Mesendoderm (in vitro differentiated cells): ENCODE results near the gene OR2H1.

ENCODE experiments used
- DNase-seq: peaks from one replicate; pipeline ENCODE4 v3.0.0; 2013
- H2AK5ac ChIP-seq: 2 replicates; pipeline ENCODE4 v1.6.1; 2013; ENCODE audit warnings: low read length, inconsistent platforms
- H2BK120ac ChIP-seq: 2 replicates; pipeline ENCODE4 v1.6.1; 2013; ENCODE audit warnings: low read depth, mild to moderate bottlenecking, low read length, moderate library complexity, mixed read lengths
- H2BK15ac ChIP-seq: replicated peaks from 2 replicates; pipeline ENCODE4 v1.6.1; 2013; ENCODE audit warnings: low read depth, mild to moderate bottlenecking, moderate library complexity
- H2BK5ac ChIP-seq: 2 replicates; pipeline ENCODE4 v1.6.1; 2013; ENCODE audit warnings: low read length, inconsistent platforms
- H3K18ac ChIP-seq: 2 replicates; pipeline ENCODE4 v1.6.1; 2013; ENCODE audit warnings: mild to moderate bottlenecking, low read length, mixed read lengths
- H3K23ac ChIP-seq: one replicate; pipeline ENCODE4 v1.6.1; 2013; ENCODE audit warnings: low read length
- H3K27ac ChIP-seq: 2 replicates; pipeline ENCODE4 v1.5.1; 2013; ENCODE audit warnings: low read depth, mild to moderate bottlenecking, inconsistent platforms, low read length, moderate library complexity
- H3K27me3 ChIP-seq: 2 replicates; pipeline ENCODE4 v1.6.1; 2013; ENCODE audit warnings: low read length, control low read depth, mild to moderate bottlenecking, inconsistent platforms; ENCODE audit not compliant: insufficient read depth, poor library complexity
- H3K36me3 ChIP-seq: 2 replicates; pipeline ENCODE4 v1.6.1; 2013; ENCODE audit warnings: low read length, inconsistent platforms; ENCODE audit not compliant: control insufficient read depth, insufficient read depth
- H3K4ac ChIP-seq: one replicate; pipeline ENCODE4 v1.6.1; 2013; ENCODE audit warnings: low read depth, mild to moderate bottlenecking, low read length, moderate library complexity
- H3K4me1 ChIP-seq: 2 replicates; pipeline ENCODE4 v1.6.1; 2013; ENCODE audit warnings: low read depth, low read length, inconsistent platforms; ENCODE audit not compliant: control insufficient read depth
- H3K4me2 ChIP-seq: 2 replicates; pipeline ENCODE4 v1.6.1; 2013; ENCODE audit warnings: low read length
- H3K4me3 ChIP-seq: 2 replicates; pipeline ENCODE4 v1.5.1; 2013; ENCODE audit warnings: mild to moderate bottlenecking, low read length
- H3K56ac ChIP-seq: one replicate; pipeline ENCODE4 v1.6.1; 2013; ENCODE audit warnings: low read length
- H3K79me1 ChIP-seq: 2 replicates; pipeline ENCODE4 v1.6.1; 2013; ENCODE audit warnings: low read length, inconsistent platforms
- H3K79me2 ChIP-seq: 2 replicates; pipeline ENCODE4 v1.6.1; 2013; ENCODE audit warnings: mild to moderate bottlenecking, low read length; ENCODE audit not compliant: control insufficient read depth, insufficient read depth
- H3K9ac ChIP-seq: 2 replicates; pipeline ENCODE4 v1.6.1; 2013; ENCODE audit warnings: low read length, inconsistent platforms
- H4K5ac ChIP-seq: one replicate; pipeline ENCODE4 v1.6.1; 2013; ENCODE audit warnings: low read length
- H4K8ac ChIP-seq: one replicate; pipeline ENCODE4 v1.6.1; 2013; ENCODE audit warnings: low read depth, mild to moderate bottlenecking, control low read depth, low read length, moderate library complexity
- WGBS: extraction: QIAGEN DNeasy Blood & Tissue Kit; methylation state at CpG from one replicate; pipeline ENCODE4 v1.1.7; 2013; ENCODE audit warnings: low lambda C conversion rate, missing lambda C conversion rate; ENCODE audit not compliant: insufficient coverage; ENCODE audit errors: extremely low coverage; 5-methylcytosine and 5-hydroxymethylcytosine counted together

The OR2H1 gene

GRCh38 chr6:29466241-29466640 is 9.3 kb downstream of the OR2H1 start:
- Histone ChIP-seq H3K4me3 (no peak overlapping the region), H3K9ac (no peak overlapping the region), H2AK5ac (no peak overlapping the region), H2BK15ac (no peak overlapping the region), H2BK120ac (no peak overlapping the region), H3K4ac (no peak overlapping the region), H3K18ac (no peak overlapping the region), H2BK5ac (no peak overlapping the region), H3K79me1 (no peaks in the 10 kb centered on the region), H3K4me2 (no peak overlapping the region), H3K56ac (no peak overlapping the region), H3K27me3 (no peaks in the 10 kb centered on the region), H3K79me2 (no peaks in the 10 kb centered on the region), H4K5ac (no peak overlapping the region), H3K36me3 (no peaks in the 10 kb centered on the region), H4K8ac (no peak overlapping the region), H3K23ac (no peak overlapping the region), H3K27ac (no peak overlapping the region), H3K4me1 (no peaks in the 10 kb centered on the region)
- no CpG with 5 or more reads among the region's 6 CpGs for WGBS
- DNase-seq, result no peak

GRCh38 chr6:29474996-29475395 is 18.0 kb downstream of the OR2H1 start:
- H3K79me2 ChIP-seq, result no peaks in the 10 kb centered on the region
- no peak overlapping the region for H3K18ac ChIP-seq
- H3K27me3 ChIP-seq, result no peaks in the 10 kb centered on the region
- H2BK15ac ChIP-seq, result no peak overlapping the region
- no peak overlapping the region for H4K5ac ChIP-seq
- no peak overlapping the region for H2BK120ac ChIP-seq
- H4K8ac ChIP-seq, result no peak overlapping the region
- H3K27ac ChIP-seq, result no peak overlapping the region
- no peak overlapping the region for H3K9ac ChIP-seq
- no peak overlapping the region for H3K56ac ChIP-seq
- H2BK5ac ChIP-seq, result no peak overlapping the region
- no peak for DNase-seq
- no peak overlapping the region for H3K4ac ChIP-seq
- no peak overlapping the region for H3K4me3 ChIP-seq
- no CpG with 5 or more reads among the region's 2 CpGs for WGBS
- no peak overlapping the region for H3K23ac ChIP-seq
- no peaks in the 10 kb centered on the region for H3K4me1 ChIP-seq
- no peak overlapping the region for H3K4me2 ChIP-seq
- H2AK5ac ChIP-seq, result no peak overlapping the region
- H3K36me3 ChIP-seq, result no peaks in the 10 kb centered on the region
- no peaks in the 10 kb centered on the region for H3K79me1 ChIP-seq

GRCh38 chr6:29477923-29478450 is 21.0 kb downstream of the OR2H1 start:
- no peaks in the 10 kb centered on the region for H3K4me1 ChIP-seq
- H2BK120ac ChIP-seq, result no peak overlapping the region
- H3K4ac ChIP-seq, result no peak overlapping the region
- no peaks in the 10 kb centered on the region for H3K27me3 ChIP-seq
- H3K4me2 ChIP-seq, result no peak overlapping the region
- no peak overlapping the region for H3K4me3 ChIP-seq
- H3K36me3 ChIP-seq, result no peaks in the 10 kb centered on the region
- H3K27ac ChIP-seq, result no peak overlapping the region
- H3K23ac ChIP-seq, result no peak overlapping the region
- no peak overlapping the region for H3K18ac ChIP-seq
- no peaks in the 10 kb centered on the region for H3K79me2 ChIP-seq
- no peak overlapping the region for H2BK5ac ChIP-seq
- H3K79me1 ChIP-seq, result no peaks in the 10 kb centered on the region
- no peak overlapping the region for H3K9ac ChIP-seq
- no CpG with 5 or more reads among the region's 5 CpGs for WGBS
- no peak overlapping the region for H2AK5ac ChIP-seq
- H4K5ac ChIP-seq, result no peak overlapping the region
- no peak overlapping the region for H2BK15ac ChIP-seq
- H4K8ac ChIP-seq, result no peak overlapping the region
- H3K56ac ChIP-seq, result no peak overlapping the region
- DNase-seq, result peak; percentile 46

- H3K36me3 ChIP-seq, result no peaks in the 10 kb centered on the region
- H3K23ac ChIP-seq, result no peak overlapping the region
- no CpG with 5 or more reads among the region's 5 CpGs for WGBS
- no peak for DNase-seq
- no peak overlapping the region for H3K27ac ChIP-seq
- no peak overlapping the region for H2BK5ac ChIP-seq
- H2AK5ac ChIP-seq, result no peak overlapping the region
- no peak overlapping the region for H3K18ac ChIP-seq
- no peak overlapping the region for H2BK120ac ChIP-seq
- no peaks in the 10 kb centered on the region for H3K79me1 ChIP-seq
- no peak overlapping the region for H3K4ac ChIP-seq
- no peak overlapping the region for H3K4me3 ChIP-seq
- H3K27me3 ChIP-seq, result no peaks in the 10 kb centered on the region
- no peak overlapping the region for H4K8ac ChIP-seq
- no peaks in the 10 kb centered on the region for H3K4me1 ChIP-seq
- H4K5ac ChIP-seq, result no peak overlapping the region
- no peak overlapping the region for H3K56ac ChIP-seq
- H2BK15ac ChIP-seq, result no peak overlapping the region
- no peak overlapping the region for H3K9ac ChIP-seq
- H3K4me2 ChIP-seq, result no peak overlapping the region
- H3K79me2 ChIP-seq, result no peaks in the 10 kb centered on the region
Measured at GRCh38 chr6:29478740-29479139, 21.8 kb downstream of the OR2H1 start.

GRCh38 chr6:29479560-29479959 is 22.6 kb downstream of the OR2H1 start:
- H3K4me2 ChIP-seq, result no peak overlapping the region
- no peaks in the 10 kb centered on the region for H3K79me2 ChIP-seq
- no peak overlapping the region for H2BK120ac ChIP-seq
- H3K4me1 ChIP-seq, result no peaks in the 10 kb centered on the region
- no peak overlapping the region for H3K18ac ChIP-seq
- H3K4me3 ChIP-seq, result no peak overlapping the region
- H4K8ac ChIP-seq, result no peak overlapping the region
- no peak overlapping the region for H3K27ac ChIP-seq
- no peak overlapping the region for H3K56ac ChIP-seq
- DNase-seq, result no peak
- H3K4ac ChIP-seq, result no peak overlapping the region
- no peak overlapping the region for H3K23ac ChIP-seq
- no peak overlapping the region for H2BK15ac ChIP-seq
- H4K5ac ChIP-seq, result no peak overlapping the region
- H3K36me3 ChIP-seq, result no peaks in the 10 kb centered on the region
- no peak overlapping the region for H2BK5ac ChIP-seq
- H3K79me1 ChIP-seq, result no peaks in the 10 kb centered on the region
- no peak overlapping the region for H3K9ac ChIP-seq
- H3K27me3 ChIP-seq, result no peaks in the 10 kb centered on the region
- H2AK5ac ChIP-seq, result no peak overlapping the region
- WGBS, result no CpG with 5 or more reads among the region's 2 CpGs

- H2BK120ac ChIP-seq, result no peak overlapping the region
- no peak overlapping the region for H3K9ac ChIP-seq
- no peak overlapping the region for H3K23ac ChIP-seq
- H3K4me1 ChIP-seq, result no peaks in the 10 kb centered on the region
- H3K36me3 ChIP-seq, result no peaks in the 10 kb centered on the region
- no peak for DNase-seq
- H3K18ac ChIP-seq, result no peak overlapping the region
- H2AK5ac ChIP-seq, result no peak overlapping the region
- no peaks in the 10 kb centered on the region for H3K79me2 ChIP-seq
- no peak overlapping the region for H3K4me3 ChIP-seq
- no CpG with 5 or more reads among the region's 3 CpGs for WGBS
- no peak overlapping the region for H3K27ac ChIP-seq
- H3K56ac ChIP-seq, result no peak overlapping the region
- no peak overlapping the region for H2BK5ac ChIP-seq
- no peak overlapping the region for H2BK15ac ChIP-seq
- no peak overlapping the region for H4K8ac ChIP-seq
- no peaks in the 10 kb centered on the region for H3K27me3 ChIP-seq
- no peak overlapping the region for H4K5ac ChIP-seq
- no peak overlapping the region for H3K4me2 ChIP-seq
- no peak overlapping the region for H3K4ac ChIP-seq
- no peaks in the 10 kb centered on the region for H3K79me1 ChIP-seq
Measured at GRCh38 chr6:29483186-29483585, 26.2 kb downstream of the OR2H1 start.
